Stimulated activated CD8-positive, alpha-beta memory T cell treated with anti-CD3 and anti-CD28 coated beads, Interleukin-7, amount 100 ng/mL, for 24 hours (primary cell): ENCODE measurements around the gene DDX10.

ENCODE experiments used
- DNase-seq: peaks from one replicate; pipeline ENCODE4 v3.0.0-alpha.2; 2020; ENCODE audit warnings: low read depth

Gene DDX10

DNA sequence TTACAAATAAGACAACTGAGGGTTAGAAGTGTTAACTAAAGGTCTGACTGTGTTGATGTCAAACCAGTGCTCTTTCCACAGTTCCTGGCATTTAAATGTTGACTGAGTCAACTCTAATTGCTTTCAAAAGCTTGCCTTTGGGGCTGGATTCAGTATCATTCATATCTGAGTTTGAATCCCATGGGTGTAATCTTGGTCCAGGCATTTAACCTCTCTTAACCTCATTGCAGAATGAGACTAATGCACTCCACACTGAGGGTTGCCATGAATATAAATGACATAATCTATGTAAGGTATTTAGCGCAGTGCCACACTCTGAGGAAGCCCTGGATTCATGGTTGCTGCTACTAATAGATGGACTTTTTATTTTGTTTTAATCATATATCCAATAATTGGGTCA is 274.3 kb downstream of the DDX10 start:
- DNase-seq: no peak

DNA sequence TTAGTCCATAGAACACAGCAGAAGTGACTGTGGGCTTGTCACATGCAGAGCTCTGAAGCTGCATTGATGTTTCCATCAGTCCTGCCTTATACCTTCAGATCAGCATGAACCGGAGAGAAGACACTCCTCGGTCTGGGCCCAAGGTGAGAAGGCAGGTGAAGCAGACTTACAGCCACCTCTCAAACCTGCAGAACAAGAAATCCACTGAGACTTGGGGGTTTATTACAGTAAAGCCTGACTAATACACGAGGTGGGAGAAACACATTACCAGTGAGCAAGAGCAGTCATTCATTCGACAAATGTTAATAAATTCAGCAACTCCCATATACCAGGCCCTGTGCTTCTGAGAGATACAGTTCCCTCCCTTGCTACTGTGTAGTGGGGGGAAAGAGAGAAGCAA is 279.0 kb downstream of the DDX10 start:
- no peak for DNase-seq

DNA sequence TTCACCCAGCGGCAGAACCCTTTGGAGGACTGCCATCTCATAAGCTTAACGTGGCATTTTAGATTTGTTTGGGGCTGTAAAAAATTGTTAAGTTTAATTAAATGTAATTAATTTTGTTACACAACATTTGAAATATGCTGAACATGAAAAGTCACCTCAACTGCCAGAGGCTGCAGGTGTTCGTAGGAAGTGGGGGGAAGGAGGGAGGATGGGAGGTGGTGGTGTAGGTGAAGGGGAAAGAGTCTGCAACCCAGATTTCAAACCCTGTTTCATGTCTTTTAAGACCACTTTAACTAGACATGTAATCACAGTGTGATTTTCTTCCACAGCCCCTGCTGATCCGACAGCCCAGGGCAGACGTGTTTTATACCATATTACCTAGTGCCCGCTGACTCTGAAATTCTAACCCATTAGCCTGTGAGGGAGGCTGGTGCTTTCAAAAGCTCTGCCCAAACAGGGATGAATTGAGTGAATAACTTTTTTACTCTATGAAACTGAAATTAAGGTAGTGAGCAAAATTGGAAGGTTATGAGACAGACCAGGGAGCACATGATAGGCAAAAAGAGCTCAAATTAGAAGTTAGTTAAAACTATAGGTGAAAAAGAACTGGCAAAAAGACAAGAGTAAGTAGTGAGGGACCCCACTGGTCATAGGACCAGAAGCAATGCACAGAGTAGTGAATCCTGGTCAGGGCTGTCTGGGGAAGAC is 279.8 kb downstream of the DDX10 start:
- DNase-seq: no peak

DNA sequence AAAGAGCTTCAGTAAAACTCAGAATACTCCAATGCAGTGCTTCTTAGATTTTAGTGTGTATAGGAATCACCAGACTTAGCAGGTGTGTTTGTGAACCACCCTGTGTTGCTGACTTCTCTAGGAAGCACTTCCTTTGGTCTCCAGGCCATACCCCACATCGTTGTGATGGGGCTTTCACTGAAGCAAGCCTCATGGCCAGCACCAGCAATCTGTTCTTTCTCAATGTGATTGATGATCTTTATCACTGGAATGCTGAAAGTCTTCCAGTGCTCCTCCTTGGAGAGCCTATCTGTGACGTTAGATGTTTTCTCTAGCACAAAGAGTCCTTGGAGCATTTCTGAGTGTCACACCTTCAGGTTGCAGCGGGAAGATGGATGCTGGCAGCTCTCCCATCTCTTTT is 280.5 kb downstream of the DDX10 start:
- no peak for DNase-seq

DNA sequence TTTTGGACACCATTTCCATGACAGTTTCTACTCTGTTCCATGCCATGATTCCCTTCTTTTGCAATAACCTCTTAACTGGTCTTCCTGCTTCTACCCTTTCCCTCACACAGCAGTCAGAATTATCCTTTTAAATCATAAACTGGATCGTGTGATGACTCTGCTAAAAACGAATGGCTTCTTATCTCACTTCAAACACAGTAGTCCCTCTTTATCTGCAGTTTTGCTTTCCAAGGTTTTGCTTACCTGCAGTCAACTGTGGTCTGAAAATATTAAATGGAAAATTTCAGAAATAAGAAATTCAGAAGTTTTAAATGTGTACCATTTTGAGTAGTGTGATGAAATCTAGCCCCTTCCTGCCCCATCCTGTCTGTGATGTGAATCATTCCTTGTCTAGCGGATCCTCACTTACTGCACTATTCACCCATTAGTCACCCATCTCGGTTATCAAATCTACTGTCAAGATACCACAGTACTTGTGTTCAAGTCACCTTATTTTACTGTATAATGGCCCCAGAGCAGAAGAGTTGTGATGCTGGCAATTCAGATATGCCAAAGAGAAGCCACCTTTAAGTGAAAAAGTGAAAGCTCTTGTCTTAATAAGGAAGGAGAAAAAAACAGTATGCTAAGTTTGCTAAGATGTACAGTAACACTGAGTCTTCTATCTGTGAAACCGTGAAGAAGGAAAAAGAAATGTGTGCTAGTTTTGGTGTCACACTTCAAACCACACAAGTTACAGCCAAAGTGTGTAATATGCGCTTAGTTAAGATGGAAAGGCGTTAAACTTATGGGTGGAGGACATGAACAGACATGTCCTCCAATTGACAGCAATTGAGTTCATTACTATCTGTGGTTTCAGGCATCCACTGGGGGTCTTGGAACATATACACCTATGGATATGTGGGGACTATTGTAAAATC is 283.0 kb downstream of the DDX10 start:
- no peak for DNase-seq

DNA sequence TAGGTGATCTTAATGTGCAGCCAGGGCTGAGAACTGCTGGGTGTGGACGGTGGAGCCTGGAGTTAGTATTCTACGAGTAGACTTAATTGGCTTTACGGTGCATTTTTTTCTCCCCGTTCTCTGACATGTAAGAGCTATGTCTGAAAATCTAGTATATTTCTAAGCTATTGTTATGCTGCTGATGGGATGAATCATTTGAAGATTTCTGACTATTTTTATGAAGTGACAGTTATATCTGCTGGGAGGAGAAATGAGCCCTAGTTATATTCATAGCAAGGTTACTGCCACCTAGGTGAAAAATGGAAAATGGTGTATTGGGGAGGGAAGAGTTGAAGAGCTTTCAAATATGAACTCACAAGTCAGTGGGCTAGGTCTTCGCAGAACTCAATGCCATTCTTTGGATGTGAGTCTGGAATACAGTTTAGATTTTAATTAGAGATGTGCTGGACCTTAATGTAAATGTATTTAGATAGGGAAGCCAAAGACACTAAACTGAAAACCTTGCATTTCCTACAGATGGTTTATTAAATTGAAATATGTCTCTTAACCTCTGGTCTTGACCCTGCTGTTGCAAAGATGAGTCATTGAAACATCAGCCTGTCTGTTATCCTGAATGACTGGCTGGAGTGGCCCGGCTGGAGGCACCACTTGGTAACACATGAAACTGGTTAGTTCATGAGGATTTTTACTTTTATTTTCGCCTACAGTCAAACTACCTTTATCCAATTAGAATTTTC is 293.7 kb downstream of the DDX10 start:
- DNase-seq: no peak

DNA sequence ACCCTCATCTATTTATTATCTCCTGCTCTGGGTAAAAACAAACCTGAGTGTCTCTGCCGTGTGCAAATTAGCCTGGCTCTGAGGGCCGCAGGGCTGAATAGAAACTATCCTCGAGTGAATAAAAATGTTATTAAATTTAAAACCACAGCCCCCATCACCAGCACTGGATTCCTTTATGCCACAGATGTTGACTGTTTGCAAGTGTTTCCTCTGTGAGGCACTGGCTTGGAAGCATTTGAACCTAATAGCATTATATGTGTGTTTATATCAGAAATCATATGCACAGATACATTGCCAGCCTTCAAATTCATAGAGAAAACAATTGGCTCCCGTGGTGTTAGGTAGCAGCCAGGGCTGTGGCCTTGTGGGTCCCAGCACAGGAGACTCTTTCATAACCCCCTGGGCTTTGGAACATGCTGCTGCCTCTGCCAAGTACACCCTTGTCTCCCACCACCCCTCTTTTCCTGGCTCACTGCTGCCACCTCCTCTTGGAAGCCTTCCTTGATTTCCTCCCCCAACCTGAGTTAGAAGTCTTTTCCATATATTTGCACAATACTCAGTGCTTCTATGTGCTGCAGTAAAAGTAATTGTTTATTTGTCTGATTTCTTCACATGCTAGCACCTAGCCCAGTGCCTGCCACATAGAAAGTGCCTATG is 294.4 kb downstream of the DDX10 start:
- DNase-seq: no peak

DNA sequence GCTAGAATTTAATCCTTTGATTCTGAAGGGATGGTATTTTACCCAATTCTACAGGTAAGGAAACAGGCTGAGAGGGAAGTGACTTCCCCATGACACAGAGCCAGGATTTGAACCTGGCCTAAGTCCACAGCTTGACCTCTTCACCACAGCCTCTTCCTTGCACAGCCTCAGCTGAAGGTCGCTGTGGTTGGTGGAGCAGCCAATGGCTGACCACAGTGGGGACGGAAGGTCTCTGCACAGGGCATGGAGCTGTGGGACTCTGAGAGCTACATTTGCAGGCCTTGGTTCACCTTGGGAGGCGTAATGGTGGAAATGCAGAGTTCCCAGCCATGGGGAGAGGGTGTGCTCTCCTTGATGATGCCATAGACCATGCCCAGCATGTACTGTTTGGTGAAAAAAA is 295.0 kb downstream of the DDX10 start:
- no peak for DNase-seq

DNA sequence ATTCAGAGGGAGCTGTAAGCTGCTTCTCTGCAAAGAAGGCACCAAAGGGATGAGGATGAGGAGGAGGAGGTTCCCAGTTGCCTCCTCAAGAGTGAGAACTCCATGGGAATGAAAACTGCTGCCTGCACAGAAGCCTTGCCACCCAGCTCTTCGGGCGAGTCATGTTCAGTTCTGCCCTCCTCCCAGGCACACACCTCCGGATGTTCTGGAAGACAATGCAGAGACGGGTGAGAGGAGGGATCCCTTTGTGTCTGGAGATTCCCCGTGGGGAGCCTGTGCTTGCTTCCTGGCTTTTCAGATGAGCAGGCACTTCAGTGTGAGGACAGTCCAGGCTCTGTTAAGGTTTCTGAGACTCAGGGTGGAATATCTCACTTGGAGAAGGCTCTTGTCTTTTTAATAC is 295.6 kb downstream of the DDX10 start:
- no peak for DNase-seq

DNA sequence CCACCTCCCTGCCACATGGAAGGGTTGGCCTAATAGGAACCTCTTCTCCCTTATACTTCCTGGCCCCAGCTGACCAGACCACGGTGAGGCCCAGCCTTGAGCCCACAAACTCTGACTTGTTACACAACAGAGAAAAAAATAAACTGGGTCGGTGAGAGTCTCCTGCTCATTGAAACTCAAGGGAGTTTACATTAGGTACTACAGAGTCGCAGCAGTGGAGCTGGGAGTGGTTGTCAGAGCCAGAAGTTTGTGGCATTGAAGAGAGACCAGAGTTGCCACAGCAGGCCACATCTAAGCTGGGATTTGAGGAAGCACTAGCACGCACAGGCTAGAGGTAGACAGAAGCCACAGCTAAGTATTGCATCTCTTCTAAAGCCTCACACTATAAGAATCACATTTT is 296.2 kb downstream of the DDX10 start:
- no peak for DNase-seq

DNA sequence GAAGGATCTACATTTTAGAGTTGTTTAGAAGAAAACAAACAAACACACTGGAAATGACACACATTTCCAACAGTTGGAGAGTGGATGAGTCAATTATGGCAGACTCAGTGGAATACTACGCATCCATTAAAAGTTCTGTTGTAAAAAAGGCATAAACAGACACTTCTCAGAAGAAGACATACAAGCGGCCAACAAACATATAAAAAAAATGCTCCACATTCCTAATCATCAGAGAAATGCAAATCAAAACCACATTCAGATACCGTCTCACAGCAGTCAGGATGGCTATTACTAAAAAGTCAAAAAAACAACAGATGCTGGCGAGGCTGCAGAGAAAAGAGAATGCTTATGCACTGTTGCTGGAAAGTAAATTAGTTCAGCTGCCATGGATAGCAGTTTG is 298.2 kb downstream of the DDX10 start:
- DNase-seq: no peak

DNA sequence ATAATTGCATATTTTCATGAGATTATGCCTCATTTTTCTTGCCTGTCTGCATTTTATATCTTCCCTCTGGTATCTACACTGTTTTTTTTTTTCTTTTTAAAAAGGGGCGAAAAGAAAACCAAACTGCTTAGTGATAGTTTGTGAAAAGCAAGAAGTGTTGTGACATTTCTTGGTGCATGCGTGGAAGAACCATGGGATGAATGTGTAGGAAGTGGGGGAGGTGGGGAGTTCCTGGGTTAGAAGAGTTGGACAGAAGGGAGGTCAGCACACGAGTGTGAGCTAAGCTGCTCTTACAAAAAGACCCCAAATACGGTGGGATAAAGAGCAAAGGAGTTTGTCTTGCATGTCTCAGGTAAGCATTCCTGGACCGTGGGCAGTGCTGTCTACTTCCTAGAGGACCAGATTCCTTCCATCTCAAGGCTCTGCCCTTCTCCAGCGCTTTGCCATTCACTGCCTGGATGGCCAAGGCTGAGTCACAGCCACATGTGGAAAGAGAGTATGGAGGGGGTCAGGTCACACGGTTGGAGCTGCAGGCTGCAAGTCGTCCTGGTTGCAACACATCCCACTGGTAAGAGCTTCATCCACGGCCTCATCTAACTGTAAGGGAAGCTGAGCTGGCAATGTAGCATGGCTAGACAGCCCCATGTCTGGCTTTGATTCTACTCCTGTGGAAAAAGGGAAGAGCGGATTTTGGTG is 300.6 kb downstream of the DDX10 start:
- no peak for DNase-seq

DNA sequence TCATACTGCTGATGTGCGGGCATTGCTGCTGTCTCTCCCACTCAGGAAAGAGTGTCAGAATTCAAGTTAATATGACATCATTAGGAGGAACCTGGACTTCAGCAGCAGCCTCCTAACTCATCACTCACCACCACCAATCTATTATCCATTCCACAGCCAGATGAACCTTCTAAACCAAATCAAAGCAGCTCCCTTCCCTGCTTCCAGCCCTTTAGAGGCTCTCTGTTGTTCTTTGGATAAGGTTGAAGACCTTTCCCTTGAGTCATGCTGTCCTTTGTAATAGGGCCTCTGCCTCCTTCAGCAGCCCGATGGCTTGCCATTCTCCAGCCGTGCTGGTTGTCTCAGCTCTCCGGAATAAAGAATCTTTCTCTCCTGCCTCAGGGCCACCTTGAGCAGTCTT is 301.3 kb downstream of the DDX10 start:
- DNase-seq: no peak

DNA sequence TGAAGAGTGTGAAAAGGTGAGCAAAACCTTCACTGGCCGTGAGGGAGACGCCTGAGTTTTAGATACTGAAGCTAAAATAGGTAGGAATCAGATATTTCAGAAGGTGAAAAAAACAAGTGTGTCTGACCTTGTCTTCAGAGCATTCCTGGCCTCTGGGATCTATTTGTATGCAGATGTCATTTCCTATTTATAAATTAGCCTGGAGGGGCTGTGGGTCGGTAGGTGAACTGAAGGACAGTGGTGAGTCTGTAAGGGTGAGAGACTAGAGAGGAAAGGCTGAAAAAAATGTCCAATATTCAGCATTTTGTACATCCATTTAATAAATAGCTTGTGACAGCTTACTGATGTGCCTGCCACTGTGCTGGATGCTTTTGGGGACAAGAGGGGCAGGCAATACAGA is 302.1 kb downstream of the DDX10 start:
- DNase-seq: no peak

DNA sequence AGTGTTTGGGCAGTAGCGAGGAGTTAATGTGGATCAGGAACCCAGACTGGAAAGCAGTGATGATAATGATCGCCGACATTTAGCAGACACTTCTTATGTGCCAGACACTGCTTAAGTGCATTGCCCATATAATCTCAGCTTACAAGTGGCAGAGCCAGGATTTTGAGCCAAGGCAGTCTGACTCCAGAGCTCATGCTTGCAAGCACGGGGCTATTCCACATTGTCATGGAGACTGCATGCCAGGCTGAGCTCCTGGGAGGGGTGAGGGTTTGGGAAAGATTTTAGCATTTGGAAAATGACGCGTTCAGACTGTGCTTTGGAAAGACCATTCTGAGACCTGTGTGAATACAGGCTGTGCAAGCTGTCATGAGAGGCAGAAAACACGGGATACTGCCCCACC is 302.7 kb downstream of the DDX10 start:
- DNase-seq: no peak

DNA sequence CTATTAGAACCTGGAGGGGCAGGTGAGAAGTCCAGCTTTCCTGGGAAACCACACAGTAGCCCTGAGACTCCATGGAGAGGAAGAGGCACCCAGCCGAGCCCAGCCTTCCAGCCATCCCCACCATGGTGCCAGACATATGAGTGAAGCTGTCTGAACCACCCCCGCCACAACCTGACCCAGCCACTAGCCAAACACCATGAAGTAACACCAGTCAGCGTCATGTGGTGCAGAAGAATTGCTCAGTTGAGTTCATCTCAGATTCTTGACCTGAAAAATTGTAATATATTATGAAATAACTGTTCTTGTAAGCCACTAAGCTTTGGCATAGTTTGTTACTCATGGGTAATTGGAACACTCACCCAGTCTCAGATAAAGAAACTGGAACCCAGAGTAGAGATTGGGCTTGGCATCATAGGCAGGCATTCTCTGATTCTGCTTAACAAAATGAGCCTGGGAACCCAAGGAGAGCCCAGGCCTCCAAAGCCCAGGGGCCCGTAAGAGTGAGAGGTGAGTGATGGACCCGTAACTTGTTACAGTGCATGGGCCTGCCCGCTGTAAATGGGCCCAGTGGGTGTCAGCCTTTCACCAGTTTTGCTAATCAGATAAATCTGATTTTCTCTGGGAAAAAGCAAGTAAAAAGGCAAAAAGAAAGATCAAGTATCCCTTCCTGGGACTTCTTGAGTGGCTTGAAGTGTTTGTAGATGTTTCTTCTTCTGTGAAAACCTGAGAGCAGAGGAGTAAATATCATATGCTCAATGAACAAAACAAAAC is 305.5 kb downstream of the DDX10 start:
- no peak for DNase-seq

DNA sequence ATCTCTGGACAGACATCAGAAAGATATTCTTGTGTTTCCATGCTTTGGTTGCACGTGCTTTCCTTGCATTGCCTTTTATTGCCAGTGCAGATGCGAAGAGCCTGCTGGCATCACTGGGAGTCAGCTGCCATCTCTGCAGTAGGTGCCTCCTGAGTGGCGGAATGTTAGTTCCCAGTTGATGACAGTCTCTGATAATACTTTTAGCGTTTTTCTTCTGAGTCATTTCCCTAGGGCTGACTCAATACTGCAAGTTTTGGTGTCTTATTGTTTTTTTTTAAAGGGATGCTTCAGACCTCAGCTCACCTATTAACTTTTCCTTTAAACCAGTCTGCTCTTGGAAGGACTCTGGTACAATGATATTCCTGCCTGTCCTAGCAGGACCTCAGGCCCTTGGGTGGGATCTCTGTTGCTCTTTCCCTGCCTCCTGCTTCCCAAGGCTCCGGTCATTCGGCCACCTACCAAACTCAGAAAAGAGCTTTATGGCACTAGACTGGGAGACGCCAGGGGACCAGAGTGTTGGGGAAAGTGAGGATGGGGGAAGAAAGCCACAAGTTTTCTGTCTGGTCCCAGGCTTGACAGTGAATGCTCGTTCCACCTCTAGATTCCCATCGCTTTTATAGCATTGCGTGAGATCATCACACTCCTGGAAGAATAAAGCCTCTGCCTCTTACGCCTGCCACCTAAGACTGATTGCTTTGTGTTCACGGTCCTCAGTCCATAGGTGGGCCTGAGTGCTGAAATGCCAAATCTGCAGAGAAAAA is 308.7 kb downstream of the DDX10 start:
- DNase-seq: no peak

DNA sequence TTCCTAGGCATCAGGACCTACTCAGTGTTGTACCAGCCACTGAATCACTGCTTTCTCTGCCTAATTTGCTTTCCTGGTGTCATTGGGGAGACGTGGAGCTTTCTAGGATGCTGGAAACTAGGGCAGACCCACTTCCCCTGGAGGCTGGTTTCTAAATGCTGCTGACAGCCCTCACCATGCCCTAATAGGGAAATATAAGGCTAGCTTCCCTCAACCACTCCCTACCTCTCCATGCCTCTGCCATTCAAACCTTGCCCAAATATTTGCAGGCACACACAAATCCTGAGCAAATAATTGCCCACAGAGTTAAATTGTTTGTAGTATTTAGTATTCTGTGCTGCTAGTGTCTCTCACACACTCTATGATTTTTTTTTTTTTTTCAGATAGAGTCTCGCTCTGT is 310.2 kb downstream of the DDX10 start:
- no peak for DNase-seq

DNA sequence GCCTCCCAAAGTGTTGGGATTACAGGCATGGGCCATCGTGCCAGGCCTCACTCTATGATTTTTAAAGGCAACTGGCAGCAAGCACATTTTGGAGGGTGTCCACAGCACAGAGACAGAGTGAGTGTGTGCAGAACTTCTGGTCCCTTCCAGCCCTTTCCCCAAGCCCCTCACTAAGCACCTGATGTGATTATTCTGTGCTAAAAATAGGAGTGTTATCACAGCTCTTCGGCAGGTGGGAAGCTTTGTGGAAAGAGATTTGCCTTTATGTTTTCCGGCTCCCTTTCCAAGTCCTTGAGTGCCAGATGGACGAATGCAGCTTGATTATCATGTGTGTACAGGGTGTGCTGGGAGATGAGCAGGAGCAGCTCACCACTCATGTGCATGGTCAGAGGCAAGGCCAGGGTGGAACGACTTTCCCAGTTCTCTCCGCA is 310.8 kb downstream of the DDX10 start:
- no peak for DNase-seq
